ENCODE data around the gene CEACAM18.

The CEACAM18 gene

GRCh38 chr19:51531349-51532315 is 53.3 kb downstream of the CEACAM18 start, which contains the start of gene SIGLEC6:
Gene SIGLEC6 (minus strand): TSS chr19:51531670. CDS start chr19:51531648, 22 bp downstream.
- DNase-seq (ENCODE audit: low read depth) = no peak

- no peak for DNase-seq (ENCODE audit: low read depth)
Observed at GRCh38 chr19:51535535-51535934, 57.2 kb downstream of the CEACAM18 start.

GRCh38 chr19:51539821-51540366 is 61.6 kb downstream of the CEACAM18 start:
- DNase-seq (ENCODE audit: low read depth) = no peak

Data from stromal cell of bone marrow (primary cell).